ENCODE measurements around the gene MRPS5.
A peak's percentile ranks its signal among the peaks of the same experiment; 100 is the strongest.

MRPS5 gene

GRCh38 chr2:95121407-95122196 is at the start of gene MRPS5:
Gene MRPS5 (minus strand): TSS chr2:95121808. CDS start chr2:95121791, 17 bp downstream.
- no peaks in the 10 kb centered on the region for H3K9me3 Mint-ChIP-seq
- no peaks in the 10 kb centered on the region for H3K27me3 Mint-ChIP-seq (ENCODE audit: low read depth)
- peak within 1 kb of the TSS; percentile 98 to 100 (median 99) for H3K27ac Mint-ChIP-seq
- peaks cover 18% of the 10 kb centered on the region for H3K4me1 Mint-ChIP-seq
- peak within 1 kb of the TSS; percentile 97 to 99 (median 98) for H3K4me3 Mint-ChIP-seq
- TF ChIP-seq CTCF (IDR thresholded peaks at IDR 0.05; ENCODE audit: unreplicated experiment in 3 of 3) = peak in 2 of 3 experiments; percentile 27 to 31
- peaks cover 19% of the 10 kb centered on the region for H3K36me3 Mint-ChIP-seq (ENCODE audit: low read depth)

GRCh38 chr2:95166065-95166763 is 44.6 kb upstream of the MRPS5 start:
- Mint-ChIP-seq H3K4me1 (peaks cover 28% of the 10 kb centered on the region), H3K27ac (peak overlapping the region; percentile 99 to 100 (median 99)), H3K36me3 (ENCODE audit: low read depth) (no peaks in the 10 kb centered on the region), H3K4me3 (peak overlapping the region; percentile 100), H3K27me3 (ENCODE audit: low read depth) (no peaks in the 10 kb centered on the region), H3K9me3 (no peaks in the 10 kb centered on the region)
- no peak for TF ChIP-seq CTCF (IDR thresholded peaks at IDR 0.05; ENCODE audit: unreplicated experiment in 3 of 3)

- Mint-ChIP-seq H3K36me3 (ENCODE audit: low read depth) (no peaks in the 10 kb centered on the region), H3K4me1 (peaks cover 28% of the 10 kb centered on the region), H3K27ac (peak within 1 kb of the TSS; percentile 99 to 100 (median 99)), H3K4me3 (peak within 1 kb of the TSS; percentile 100), H3K9me3 (no peaks in the 10 kb centered on the region), H3K27me3 (ENCODE audit: low read depth) (no peaks in the 10 kb centered on the region)
- no peak for TF ChIP-seq CTCF (IDR thresholded peaks at IDR 0.05; ENCODE audit: unreplicated experiment in 3 of 3)
Observed at GRCh38 chr2:95165371-95166064, 43.9 kb upstream of the MRPS5 start, which contains the start of gene ZNF2. Gene ZNF2 (plus strand): TSS chr2:95165809. CDS start chr2:95176227, 10,418 bp downstream.

GRCh38 chr2:95165030-95165370 is 43.4 kb upstream of the MRPS5 start:
- Mint-ChIP-seq H3K36me3 (ENCODE audit: low read depth) (no peaks in the 10 kb centered on the region), H3K4me1 (peaks cover 28% of the 10 kb centered on the region), H3K27me3 (ENCODE audit: low read depth) (no peaks in the 10 kb centered on the region), H3K4me3 (peak overlapping the region; percentile 100), H3K27ac (peak overlapping the region; percentile 99 to 100 (median 99)), H3K9me3 (no peaks in the 10 kb centered on the region)
- TF ChIP-seq CTCF (IDR thresholded peaks at IDR 0.05; ENCODE audit: unreplicated experiment in 3 of 3) = no peak

- H3K36me3 Mint-ChIP-seq (ENCODE audit: low read depth) = peaks cover 32% of the 10 kb centered on the region
- TF ChIP-seq CTCF (IDR thresholded peaks at IDR 0.05; ENCODE audit: unreplicated experiment in 3 of 3) = no peak
- H3K27ac Mint-ChIP-seq = peak within 1 kb of the TSS; percentile 75 to 92 (median 89)
Observed at GRCh38 chr2:95159690-95160449, 38.3 kb upstream of the MRPS5 start, which contains the start of gene ZNF514. Gene ZNF514 (minus strand): TSS chr2:95159848. CDS start chr2:95153253, 6,595 bp downstream.

More at GRCh38 chr2:95159690-95160449, 38.3 kb upstream of the MRPS5 start, which contains the start of gene ZNF514:
- Mint-ChIP-seq H3K4me1 (peaks cover 8% of the 10 kb centered on the region), H3K27me3 (ENCODE audit: low read depth) (no peaks in the 10 kb centered on the region), H3K4me3 (peak within 1 kb of the TSS; percentile 92 to 94 (median 93)), H3K9me3 (peaks cover 16% of the 10 kb centered on the region)

Measured in nephron (organoid).